HEK293 (cell line): ENCODE data around the gene CP.

Experiments used
- CTCF ChIA-PET: fragments of 350-600 bp; formaldehyde crosslinking; extraction: SDS; loops from one replicate; lab custom pipeline; 2021; ENCODE audit warnings: antibody characterized with exemption; lab: Yijun Ruan, JAX
- POLR2A ChIA-PET: fragments of 300-600 bp; formaldehyde crosslinking; extraction: SDS; loops from one replicate; lab custom pipeline; 2020; ENCODE audit warnings: antibody characterized with exemption, inconsistent platforms; lab: Yijun Ruan, JAX
- H3K27ac ChIP-seq: fragments of 200-500 bp; sonication (Bioruptor generic); 2 replicates; pipeline ENCODE4 v1.5.1; 2014; ENCODE audit warnings: low read depth, low read length, control low read depth, inconsistent platforms; ENCODE audit errors: extremely low read depth
- H3K36me3 ChIP-seq, 2 experiments: fragments of 200-500 bp in 1 of 2; sonication (Bioruptor generic) in 1 of 2; 1 replicate in 1 of 2; 2 replicates in 1 of 2; pipeline ENCODE4 v1.5.1; 2014 to 2017; ENCODE audit warnings: inconsistent platforms in 2 of 2, low read length in 2 of 2; ENCODE audit not compliant: control insufficient read depth in 2 of 2, insufficient read depth in 1 of 2
- H3K4me1 ChIP-seq: fragments of 200-500 bp; sonication (Bioruptor generic); 2 replicates; pipeline ENCODE4 v1.5.1; 2014; ENCODE audit warnings: mild to moderate bottlenecking, low read length, inconsistent platforms; ENCODE audit not compliant: control insufficient read depth, insufficient read depth
- H3K4me3 ChIP-seq: 2 replicates; pipeline ENCODE4 v1.5.1; 2011; ENCODE audit warnings: low read depth, mild to moderate bottlenecking, control low read depth, low read length, moderate library complexity
- H3K9me3 ChIP-seq: fragments of 200-500 bp; sonication (Bioruptor generic); 2 replicates; pipeline ENCODE4 v1.5.1; 2014; ENCODE audit warnings: low read depth, low read length, inconsistent platforms; ENCODE audit not compliant: control insufficient read depth, insufficient read depth
- GLIS1 ChIP-seq: fragments of 450-650 bp; formaldehyde crosslinking; IDR thresholded peaks from 2 replicates; pipeline ENCODE4 v1.5.1; 2016; ENCODE audit warnings: missing biosample characterization, missing genetic modification characterization
- HOXD13 ChIP-seq: sonication (generic); formaldehyde crosslinking; IDR thresholded peaks from 2 replicates; pipeline ENCODE4 v1.8.0; 2022; ENCODE audit warnings: missing genetic modification reagents, borderline replicate concordance
- KLF1 ChIP-seq: fragments of 450-650 bp; formaldehyde crosslinking; IDR thresholded peaks from 2 replicates; pipeline ENCODE4 v1.5.1; 2016; ENCODE audit warnings: missing biosample characterization, missing genetic modification characterization
- SP2 ChIP-seq: fragments of 450-650 bp; formaldehyde crosslinking; IDR thresholded peaks from 2 replicates; pipeline ENCODE4 v1.5.1; 2016; ENCODE audit warnings: missing biosample characterization, missing genetic modification characterization
- TRIM28 ChIP-seq: IDR thresholded peaks from 2 replicates; pipeline ENCODE4 v1.6.1; 2011; ENCODE audit warnings: low read length, control low read depth, borderline replicate concordance
- YY2 ChIP-seq: fragments of 450-650 bp; formaldehyde crosslinking; IDR thresholded peaks from 2 replicates; pipeline ENCODE4 v1.5.1; 2016; ENCODE audit warnings: missing biosample characterization, missing genetic modification characterization
- ZBTB8A ChIP-seq: fragments of 450-650 bp; formaldehyde crosslinking; IDR thresholded peaks from 2 replicates; pipeline ENCODE4 v1.5.1; 2016; ENCODE audit warnings: missing biosample characterization, missing genetic modification characterization
- ZFHX2 ChIP-seq: fragments of 450-650 bp; formaldehyde crosslinking; conservative IDR thresholded peaks from 2 replicates; pipeline ENCODE4 v1.5.1; 2016; ENCODE audit warnings: missing biosample characterization, missing genetic modification characterization
- ZIC2 ChIP-seq: fragments of 450-650 bp; formaldehyde crosslinking; IDR thresholded peaks from 2 replicates; pipeline ENCODE4 v1.5.1; 2016; ENCODE audit warnings: missing biosample characterization, missing genetic modification characterization
- ZNF140 ChIP-seq: fragments of 450-650 bp; formaldehyde crosslinking; IDR thresholded peaks from 2 replicates; pipeline ENCODE4 v1.5.1; 2016; ENCODE audit warnings: missing biosample characterization, missing genetic modification characterization
- ZNF202 ChIP-seq: fragments of 450-650 bp; formaldehyde crosslinking; IDR thresholded peaks from 2 replicates; pipeline ENCODE4 v1.5.1; 2016; ENCODE audit warnings: missing biosample characterization, missing genetic modification characterization, borderline replicate concordance
- ZNF211 ChIP-seq: fragments of 450-650 bp; formaldehyde crosslinking; IDR thresholded peaks from 2 replicates; pipeline ENCODE4 v1.5.1; 2016; ENCODE audit warnings: low read depth, missing biosample characterization, missing genetic modification characterization
- ZNF214 ChIP-seq: fragments of 450-650 bp; formaldehyde crosslinking; IDR thresholded peaks from 2 replicates; pipeline ENCODE4 v1.5.1; 2017; ENCODE audit warnings: missing biosample characterization, mild to moderate bottlenecking, missing genetic modification characterization, borderline replicate concordance
- ZNF311 ChIP-seq: fragments of 450-650 bp; formaldehyde crosslinking; IDR thresholded peaks from 2 replicates; pipeline ENCODE4 v1.5.1; 2017; ENCODE audit warnings: missing biosample characterization, missing genetic modification characterization, borderline replicate concordance
- ZNF354C ChIP-seq: fragments of 450-650 bp; formaldehyde crosslinking; IDR thresholded peaks from 2 replicates; pipeline ENCODE4 v1.5.1; 2016; ENCODE audit warnings: missing biosample characterization, missing genetic modification characterization, low read depth, borderline replicate concordance
- ZNF423 ChIP-seq: fragments of 450-650 bp; formaldehyde crosslinking; IDR thresholded peaks from 2 replicates; pipeline ENCODE4 v1.5.1; 2016; ENCODE audit warnings: missing biosample characterization, missing genetic modification characterization
- ZNF585B ChIP-seq: fragments of 450-650 bp; formaldehyde crosslinking; IDR thresholded peaks from 2 replicates; pipeline ENCODE4 v1.5.1; 2016; ENCODE audit warnings: missing biosample characterization, missing genetic modification characterization
- ZNF629 ChIP-seq: fragments of 450-650 bp; formaldehyde crosslinking; IDR thresholded peaks from 2 replicates; pipeline ENCODE4 v1.5.1; 2017; ENCODE audit warnings: missing biosample characterization, missing genetic modification characterization
- ZNF677 ChIP-seq: fragments of 450-650 bp; IDR thresholded peaks from 2 replicates; pipeline ENCODE4 v1.5.0; 2018; ENCODE audit warnings: missing biosample characterization, mild to moderate bottlenecking, missing genetic modification characterization, moderate library complexity
- ZNF747 ChIP-seq: fragments of 450-650 bp; formaldehyde crosslinking; IDR thresholded peaks from 2 replicates; pipeline ENCODE4 v1.5.1; 2016; ENCODE audit warnings: missing biosample characterization, missing genetic modification characterization
- ZNF777 ChIP-seq: fragments of 450-650 bp; formaldehyde crosslinking; IDR thresholded peaks from 2 replicates; pipeline ENCODE4 v1.5.1; 2017; ENCODE audit warnings: missing biosample characterization, missing genetic modification characterization, borderline replicate concordance
- TF ChIP-seq, protein P1 (sequence below): fragments of 450-650 bp; formaldehyde crosslinking; IDR thresholded peaks from 2 replicates; pipeline ENCODE4 v1.5.1; 2016; ENCODE audit warnings: missing biosample characterization, missing genetic modification characterization
- TF ChIP-seq, protein P2 (sequence below): fragments of 450-650 bp; formaldehyde crosslinking; IDR thresholded peaks from 2 replicates; pipeline ENCODE4 v1.5.1; 2017; ENCODE audit warnings: missing biosample characterization, missing genetic modification characterization
- TF ChIP-seq, protein P3 (sequence below): fragments of 450-650 bp; formaldehyde crosslinking; IDR thresholded peaks from 2 replicates; pipeline ENCODE4 v1.5.1; 2016; ENCODE audit warnings: missing biosample characterization, missing genetic modification characterization, low read depth

CP gene

DNA sequence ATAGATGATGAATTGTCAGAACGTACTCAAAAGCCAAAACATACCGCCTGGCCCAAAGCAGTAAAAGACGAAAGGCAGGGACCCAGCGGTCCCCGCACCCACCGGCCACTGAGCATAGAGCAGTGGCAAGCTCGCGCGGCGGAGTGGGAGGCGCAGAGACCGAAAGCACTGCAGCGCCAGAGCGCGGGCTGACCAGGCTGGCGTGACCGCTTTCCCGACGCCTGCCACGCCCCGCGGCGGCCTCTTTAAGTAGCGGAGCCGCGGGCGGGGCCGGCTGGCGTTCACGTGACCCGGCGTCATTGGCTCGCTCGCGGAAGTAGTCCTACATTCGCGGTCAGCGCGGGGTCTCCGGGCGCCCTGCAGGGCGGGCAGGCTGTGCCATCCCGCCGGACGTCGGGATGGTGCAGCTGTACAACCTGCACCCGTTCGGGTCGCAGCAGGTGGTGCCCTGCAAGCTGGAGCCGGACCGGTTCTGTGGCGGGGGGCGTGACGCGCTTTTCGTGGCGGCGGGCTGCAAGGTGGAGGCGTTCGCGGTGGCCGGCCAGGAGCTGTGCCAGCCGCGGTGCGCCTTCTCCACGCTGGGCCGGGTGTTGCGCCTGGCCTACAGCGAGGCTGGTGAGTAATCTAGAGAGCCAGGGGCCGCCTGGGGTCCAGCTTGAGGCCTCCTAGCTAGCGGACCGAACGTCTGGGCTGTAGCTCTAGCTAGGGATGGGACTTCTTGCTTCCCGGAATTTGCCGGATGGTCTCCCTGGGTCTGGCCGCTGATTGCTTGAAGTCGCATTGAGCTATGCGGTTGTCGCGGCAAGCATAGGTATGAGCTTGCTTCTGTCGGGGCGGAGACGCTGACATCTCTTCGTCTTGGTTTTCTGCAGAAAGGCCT lies 92.1 kb downstream of the CP start, which contains the start of gene HPS3 (continued):
- TF ChIP-seq, protein P1, sequence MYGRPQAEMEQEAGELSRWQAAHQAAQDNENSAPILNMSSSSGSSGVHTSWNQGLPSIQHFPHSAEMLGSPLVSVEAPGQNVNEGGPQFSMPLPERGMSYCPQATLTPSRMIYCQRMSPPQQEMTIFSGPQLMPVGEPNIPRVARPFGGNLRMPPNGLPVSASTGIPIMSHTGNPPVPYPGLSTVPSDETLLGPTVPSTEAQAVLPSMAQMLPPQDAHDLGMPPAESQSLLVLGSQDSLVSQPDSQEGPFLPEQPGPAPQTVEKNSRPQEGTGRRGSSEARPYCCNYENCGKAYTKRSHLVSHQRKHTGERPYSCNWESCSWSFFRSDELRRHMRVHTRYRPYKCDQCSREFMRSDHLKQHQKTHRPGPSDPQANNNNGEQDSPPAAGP (tag by site-specific recombination) = no peak
- TF ChIP-seq ZFHX2 (tag by site-specific recombination) (peak; percentile 43), ZNF202 (no peak), ZNF211 (tag by site-specific recombination) (no peak), ZNF629 (tag by site-specific recombination) (peak; percentile 43; the same call in 1 of the 2 replicates), KLF1 (tag by site-specific recombination) (peak; percentile 69), GLIS1 (peak; percentile 58), HOXD13 (no peak), YY2 (no peak), ZNF354C (tag by site-specific recombination) (no peak), ZBTB8A (tag by site-specific recombination) (peak; percentile 93), ZNF214 (tag by site-specific recombination) (no peak), TRIM28 (peak; percentile 18; the same call in 1 of the 2 replicates), SP2 (tag by site-specific recombination) (peak; percentile 41), ZNF423 (no peak), ZNF677 (tag by site-specific recombination) (no peak), ZNF311 (tag by site-specific recombination) (no peak)
- TF ChIP-seq, protein P2, sequence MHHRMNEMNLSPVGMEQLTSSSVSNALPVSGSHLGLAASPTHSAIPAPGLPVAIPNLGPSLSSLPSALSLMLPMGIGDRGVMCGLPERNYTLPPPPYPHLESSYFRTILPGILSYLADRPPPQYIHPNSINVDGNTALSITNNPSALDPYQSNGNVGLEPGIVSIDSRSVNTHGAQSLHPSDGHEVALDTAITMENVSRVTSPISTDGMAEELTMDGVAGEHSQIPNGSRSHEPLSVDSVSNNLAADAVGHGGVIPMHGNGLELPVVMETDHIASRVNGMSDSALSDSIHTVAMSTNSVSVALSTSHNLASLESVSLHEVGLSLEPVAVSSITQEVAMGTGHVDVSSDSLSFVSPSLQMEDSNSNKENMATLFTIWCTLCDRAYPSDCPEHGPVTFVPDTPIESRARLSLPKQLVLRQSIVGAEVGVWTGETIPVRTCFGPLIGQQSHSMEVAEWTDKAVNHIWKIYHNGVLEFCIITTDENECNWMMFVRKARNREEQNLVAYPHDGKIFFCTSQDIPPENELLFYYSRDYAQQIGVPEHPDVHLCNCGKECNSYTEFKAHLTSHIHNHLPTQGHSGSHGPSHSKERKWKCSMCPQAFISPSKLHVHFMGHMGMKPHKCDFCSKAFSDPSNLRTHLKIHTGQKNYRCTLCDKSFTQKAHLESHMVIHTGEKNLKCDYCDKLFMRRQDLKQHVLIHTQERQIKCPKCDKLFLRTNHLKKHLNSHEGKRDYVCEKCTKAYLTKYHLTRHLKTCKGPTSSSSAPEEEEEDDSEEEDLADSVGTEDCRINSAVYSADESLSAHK (tag by site-specific recombination) = no peak
- TF ChIP-seq, protein P3, sequence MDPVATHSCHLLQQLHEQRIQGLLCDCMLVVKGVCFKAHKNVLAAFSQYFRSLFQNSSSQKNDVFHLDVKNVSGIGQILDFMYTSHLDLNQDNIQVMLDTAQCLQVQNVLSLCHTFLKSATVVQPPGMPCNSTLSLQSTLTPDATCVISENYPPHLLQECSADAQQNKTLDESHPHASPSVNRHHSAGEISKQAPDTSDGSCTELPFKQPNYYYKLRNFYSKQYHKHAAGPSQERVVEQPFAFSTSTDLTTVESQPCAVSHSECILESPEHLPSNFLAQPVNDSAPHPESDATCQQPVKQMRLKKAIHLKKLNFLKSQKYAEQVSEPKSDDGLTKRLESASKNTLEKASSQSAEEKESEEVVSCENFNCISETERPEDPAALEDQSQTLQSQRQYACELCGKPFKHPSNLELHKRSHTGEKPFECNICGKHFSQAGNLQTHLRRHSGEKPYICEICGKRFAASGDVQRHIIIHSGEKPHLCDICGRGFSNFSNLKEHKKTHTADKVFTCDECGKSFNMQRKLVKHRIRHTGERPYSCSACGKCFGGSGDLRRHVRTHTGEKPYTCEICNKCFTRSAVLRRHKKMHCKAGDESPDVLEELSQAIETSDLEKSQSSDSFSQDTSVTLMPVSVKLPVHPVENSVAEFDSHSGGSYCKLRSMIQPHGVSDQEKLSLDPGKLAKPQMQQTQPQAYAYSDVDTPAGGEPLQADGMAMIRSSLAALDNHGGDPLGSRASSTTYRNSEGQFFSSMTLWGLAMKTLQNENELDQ (tag by site-specific recombination) = no peak
- TF ChIP-seq, all 188 proteins: peak for 47

GRCh38 chr3:149128821-149129220 lies 92.8 kb downstream of the CP start:
- POLR2A ChIA-PET = interaction anchor here (0.9 to 1.8 kb wide), 2 partner anchors 51 to 136 kb away, joined by 3 to 4 read pairs; no protein-coding TSS in a partner anchor
- H3K27ac ChIP-seq = no peak overlapping the region

More at GRCh38 chr3:149128821-149129220, 92.8 kb downstream of the CP start:
- H3K4me3 ChIP-seq = peak overlapping the region; percentile 99
- no peaks in the 10 kb centered on the region for H3K36me3 ChIP-seq
- TF ChIP-seq ZNF585B (tag by site-specific recombination) = no peak
- TF ChIP-seq ZNF140 (tag by site-specific recombination) = no peak
- no peak for TF ChIP-seq ZNF202
- TF ChIP-seq ZIC2 (tag by site-specific recombination) = no peak
- no peak for TF ChIP-seq ZNF629 (tag by site-specific recombination)
- no peak for TF ChIP-seq ZNF747 (tag by site-specific recombination)
- no peak for TF ChIP-seq ZNF777 (tag by site-specific recombination)
- 0 out of 2 replicates have a peak, but pooled peaks cover 1% of the 10 kb centered on the region for H3K4me1 ChIP-seq
- CTCF ChIA-PET = interaction anchor here (1.2 to 2.8 kb wide), 2 partner anchors 9 to 143 kb away, joined by 3 to 16 read pairs; no protein-coding TSS in a partner anchor
- H3K9me3 ChIP-seq = no peaks in the 10 kb centered on the region
